GM12878 (cell line): ENCODE measurements around the gene CAMK2D. TPM values are rescaled to one million over a fixed set of nuclear protein-coding genes. Genes with fewer than 3 reads are reported as not detected.
A peak's percentile ranks its signal among the peaks of the same experiment; 100 is the strongest.

ENCODE experiments used
- ATAC-seq: fragments of 200-7000 bp; cut with Tn5 transposase; 3 replicates; pipeline ENCODE4 v1.9.1; 2020; ENCODE audit warnings: mild to moderate bottlenecking, moderate library complexity
- BruUV-seq: library from RNA; stranded (reverse); fragments of 400-500 nt; replicated peaks from 2 replicates; lab custom pipeline; 2021; lab: Mats Ljungman, UMichigan
- CTCF ChIA-PET: fragments of 300-600 bp; sonication (Branson Sonifier 250); formaldehyde crosslinking; extraction: SDS; loops from one replicate; lab custom pipeline; 2021; ENCODE audit warnings: inconsistent platforms; lab: Yijun Ruan, JAX
- POLR2A ChIA-PET: fragments of 350-600 bp; formaldehyde crosslinking; extraction: SDS; loops from one replicate; lab custom pipeline; 2021; ENCODE audit warnings: inconsistent platforms; lab: Charles Lee
- RAD21 ChIA-PET: fragments of 300-600 bp; sonication (Branson Sonifier 250); formaldehyde crosslinking; loops from one replicate; lab custom pipeline; 2023; ENCODE audit warnings: antibody characterized with exemption; ENCODE audit not compliant: unreplicated experiment; lab: Charles Lee
- SMC1A ChIA-PET: fragments of 300-600 bp; sonication (Branson Sonifier 250); formaldehyde crosslinking; loops from one replicate; lab custom pipeline; 2023; ENCODE audit not compliant: unreplicated experiment, uncharacterized antibody; lab: Charles Lee
- DNase-seq: peaks from one replicate; pipeline ENCODE4 v3.0.0-alpha.2; 2011; ENCODE audit warnings: low read depth, low spot score
- FAIRE-seq: peaks from 3 replicates; lab custom pipeline; 2011; peaks lifted over from hg19 to GRCh38; lab: Jason Lieb, UNC
- H2AFZ ChIP-seq: 2 replicates; pipeline ENCODE4 v1.6.0; 2011; ENCODE audit warnings: low read depth, low read length, control low read depth; ENCODE audit not compliant: control insufficient read depth
- H3K27ac ChIP-seq: 2 replicates; pipeline ENCODE4 v1.5.1; 2011; ENCODE audit warnings: control low read depth; ENCODE audit not compliant: control insufficient read depth, insufficient read depth
- H3K27me3 ChIP-seq, 2 experiments: replicated peaks in 1 of 2; 2 replicates each; pipeline versions ENCODE4 v1.6.0 to v1.6.1; 2011; ENCODE audit warnings: low read length in 1 of 2; ENCODE audit not compliant: control insufficient read depth in 2 of 2, insufficient read depth in 2 of 2
- H3K36me3 ChIP-seq, 2 experiments: 2 replicates each; pipeline ENCODE4 v1.5.1; 2011; ENCODE audit warnings: low read length in 1 of 2; ENCODE audit not compliant: control insufficient read depth in 2 of 2, insufficient read depth in 2 of 2
- H3K4me1 ChIP-seq: 2 replicates; pipeline ENCODE4 v1.6.1; 2011; ENCODE audit warnings: mild to moderate bottlenecking, low read length, moderate library complexity, mixed read lengths; ENCODE audit not compliant: control insufficient read depth, insufficient read depth
- H3K4me2 ChIP-seq: 2 replicates; pipeline ENCODE4 v1.6.0; 2011; ENCODE audit warnings: control low read depth; ENCODE audit not compliant: control insufficient read depth, insufficient read depth
- H3K4me3 ChIP-seq: fragments of 200-600 bp; sonication (generic); 2 replicates; pipeline ENCODE4 v1.5.1; 2016
- H3K79me2 ChIP-seq: 2 replicates; pipeline ENCODE4 v1.6.0; 2011; ENCODE audit warnings: low read length; ENCODE audit not compliant: control insufficient read depth, insufficient read depth
- H3K9ac ChIP-seq: 2 replicates; pipeline ENCODE4 v1.8.0; 2011; ENCODE audit warnings: low read length, control low read depth, mixed read lengths; ENCODE audit not compliant: control insufficient read depth, insufficient read depth
- H3K9me3 ChIP-seq: replicated peaks from 3 replicates; pipeline ENCODE4 v1.5.1; 2011; ENCODE audit warnings: mild to moderate bottlenecking, low read length; ENCODE audit not compliant: control insufficient read depth, insufficient read depth
- H4K20me1 ChIP-seq: 2 replicates; pipeline ENCODE4 v1.6.0; 2011; ENCODE audit not compliant: control insufficient read depth, insufficient read depth
- BCL11A ChIP-seq: IDR thresholded peaks from 2 replicates; pipeline ENCODE4 v1.6.1; 2011; ENCODE audit warnings: low read depth, low read length
- CBFB ChIP-seq: IDR thresholded peaks from 2 replicates; pipeline ENCODE4 v1.6.1; 2016; ENCODE audit warnings: antibody characterized with exemption, low read depth
- CHD4 ChIP-seq: fragments of 200-600 bp; sonication (generic); IDR thresholded peaks from 2 replicates; pipeline ENCODE4 v1.6.1; 2016; ENCODE audit warnings: mild to moderate bottlenecking
- HDAC2 ChIP-seq: fragments of 200-600 bp; sonication (generic); IDR thresholded peaks from 2 replicates; pipeline ENCODE4 v1.6.1; 2017
- IKZF2 ChIP-seq, 2 experiments: fragments of 450-650 bp; IDR thresholded peaks; 2 replicates each; pipeline ENCODE4 v1.6.1; 2017; ENCODE audit warnings: mild to moderate bottlenecking in 2 of 2, moderate library complexity in 2 of 2
- SMARCA5 ChIP-seq: fragments of 450-650 bp; IDR thresholded peaks from 2 replicates; pipeline ENCODE4 v1.6.1; 2017; ENCODE audit warnings: mild to moderate bottlenecking
- SMC3 ChIP-seq: IDR thresholded peaks from 2 replicates; pipeline ENCODE4 v1.6.1; 2011; ENCODE audit warnings: low read length, improper control_type of control experiment, borderline replicate concordance
- SPI1 ChIP-seq: IDR thresholded peaks from 2 replicates; pipeline ENCODE4 v1.6.1; 2011; ENCODE audit warnings: low read depth, mild to moderate bottlenecking, low read length, moderate library complexity, borderline replicate concordance; ENCODE audit not compliant: insufficient read depth
- TCF12 ChIP-seq: IDR thresholded peaks from 2 replicates; pipeline ENCODE4 v1.6.1; 2011; ENCODE audit warnings: low read depth, mild to moderate bottlenecking, low read length
- ZNF217 ChIP-seq: fragments of 450-650 bp; IDR thresholded peaks from 2 replicates; pipeline ENCODE4 v1.6.1; 2017; ENCODE audit warnings: antibody characterized with exemption, mild to moderate bottlenecking
- ZNF24 ChIP-seq: fragments of 450-650 bp; IDR thresholded peaks from 2 replicates; pipeline ENCODE4 v1.6.1; 2017; ENCODE audit warnings: antibody characterized with exemption, mild to moderate bottlenecking
- WGBS: methylation state at CpG from one replicate; pipeline ENCODE4 v1.1.6; 2016; ENCODE audit warnings: low lambda C conversion rate; ENCODE audit not compliant: insufficient replicate concordance, insufficient coverage; ENCODE audit errors: missing lambda C conversion rate; 5-methylcytosine and 5-hydroxymethylcytosine counted together
- in situ Hi-C: fragments of 300-500 bp; cut with MboI; formaldehyde crosslinking; loops from 9 replicates; pipeline ENCODE4 v1.14.3; 2018; ENCODE audit warnings: mixed read lengths
- intact Hi-C: fragments of 100-400 bp; cut with micrococcal nuclease; formaldehyde crosslinking; loops from one replicate; pipeline ENCODE4 v1.14.2; 2022; ENCODE audit not compliant: unreplicated experiment
- polyA plus RNA-seq, 11 experiments: library from polyadenylated mRNA; depleted of rRNA in 4 of 11; unstranded in 6 of 11; stranded (reverse) in 5 of 11; fragments of >200 nt; fragmentation: Nextera tagmentation in 4 of 11; fragmentation: Illumina TruSeq in 1 of 11; extraction: Ambion mirVana in 4 of 11; extraction: Trizol in 1 of 11; gene quantifications; 1 replicate in 1 of 11; 2 replicates in 10 of 11; pipeline versions ENCODE4 v1.2.1 to v1.2.3, GENCODE V29; 2011 to 2016; ENCODE audit warnings: inconsistent platforms in 2 of 11, missing spikeins in 2 of 11, low read depth in 1 of 11
- total RNA-seq, 4 experiments: library from RNA; depleted of rRNA in 3 of 4; stranded (reverse); fragments of >200 nt in 3 of 4; fragmentation: Illumina TruSeq in 1 of 4; extraction: Trizol in 1 of 4; gene quantifications; 2 replicates each; pipeline versions ENCODE4 v1.2.1 to v1.2.3, GENCODE V29; 2013 to 2021
- TF ChIP-seq, protein P1 (sequence below): fragments of 450-650 bp; conservative IDR thresholded peaks from 2 replicates; pipeline ENCODE4 v1.6.1; 2017; ENCODE audit warnings: mild to moderate bottlenecking, moderate library complexity
- TF ChIP-seq, protein P2 (sequence below): IDR thresholded peaks from 2 replicates; pipeline ENCODE4 v1.6.1; 2012; ENCODE audit warnings: improper control_type of control experiment, low read depth, low read length; ENCODE audit not compliant: insufficient replicate concordance
- TF ChIP-seq, protein P3 (sequence below): fragments of 450-650 bp; IDR thresholded peaks from 2 replicates; pipeline ENCODE4 v1.6.1; 2018; ENCODE audit warnings: mild to moderate bottlenecking, low read depth, moderate library complexity; ENCODE audit not compliant: partially characterized antibody

The CAMK2D gene
- total and polyA plus RNA-seq, 10 of the 15 experiments (the other 5 are each of a cell fraction or from before 2014, with no cell fraction given), result 6.9 to 88.5 (median 12.9) TPM

GRCh38 chr4:113564493-113564892, 197.0 kb downstream of the CAMK2D start:
- ATAC-seq (peak; percentile 45), FAIRE-seq (no peak), DNase-seq (no peak)
- WGBS, result 44% methylated on average over 3 of the region's 3 CpGs
- no peaks in the 10 kb centered on the region; the same call in 1 of the 3 replicates for H3K9me3 ChIP-seq
- POLR2A ChIA-PET, result interaction anchor here (0.8 to 3.9 kb wide), 10 partner anchors 10 to 196 kb away, joined by 3 to 21 read pairs (median 4); no protein-coding TSS in a partner anchor
- peaks cover 1 to 3% of the 10 kb centered on the region in 2 experiments; a peak in 1 of 4 replicates for H3K36me3 ChIP-seq
- SMC1A ChIA-PET, result interaction anchor here (0.7 to 8.9 kb wide), 34 partner anchors 13 to 1039 kb away, joined by 3 to 168 read pairs (median 4); no protein-coding TSS in a partner anchor
- H4K20me1 ChIP-seq, result no peaks in the 10 kb centered on the region
- no peaks in the 10 kb centered on the region for H3K27me3 ChIP-seq
- no peak overlapping the region for H3K9ac ChIP-seq
- H3K27ac ChIP-seq, result peak overlapping the region; percentile 60
- RAD21 ChIA-PET, result interaction anchor here (0.6 to 8.5 kb wide), 22 partner anchors 8 to 278 kb away, joined by 3 to 95 read pairs (median 4); no protein-coding TSS in a partner anchor
- in situ Hi-C loops (no loop called here), intact Hi-C loops (loop anchor here (2.0 kb wide), 1 partner anchor 18 kb away; no protein-coding TSS in a partner anchor)
- no TSS peak for BruUV-seq
- H3K4me2 ChIP-seq, result peak overlapping the region; percentile 84
- peaks cover 4% of the 10 kb centered on the region for H3K79me2 ChIP-seq
- no peak overlapping the region for H2AFZ ChIP-seq
- peak overlapping the region; percentile 12; the same call in 1 of the 2 replicates for H3K4me3 ChIP-seq
- peaks cover 38% of the 10 kb centered on the region for H3K4me1 ChIP-seq
- CTCF ChIA-PET, result interaction anchor here (0.8 to 6.7 kb wide), 19 partner anchors 9 to 273 kb away, joined by 3 to 85 read pairs (median 3); no protein-coding TSS in a partner anchor
- TF ChIP-seq CBFB (no peak), SMARCA5 (peak; percentile 91), TCF12 (no peak), ZNF24 (0 out of 2 replicates have a peak, but pooled peaks have one; percentile 40), BCL11A (0 out of 2 replicates have a peak, but pooled peaks have one; percentile 13), SMC3 (no peak), SPI1 (peak; percentile 93), CHD4 (peak; percentile 93), ZNF217 (peak; percentile 94), IKZF2 (IDR thresholded peaks at IDR 0.05) (0 out of 4 replicates have a peak, but pooled peaks of 1 of the 2 experiments have one; percentile 26), HDAC2 (0 out of 2 replicates have a peak, but pooled peaks have one; percentile 56)
- TF ChIP-seq, protein P1, sequence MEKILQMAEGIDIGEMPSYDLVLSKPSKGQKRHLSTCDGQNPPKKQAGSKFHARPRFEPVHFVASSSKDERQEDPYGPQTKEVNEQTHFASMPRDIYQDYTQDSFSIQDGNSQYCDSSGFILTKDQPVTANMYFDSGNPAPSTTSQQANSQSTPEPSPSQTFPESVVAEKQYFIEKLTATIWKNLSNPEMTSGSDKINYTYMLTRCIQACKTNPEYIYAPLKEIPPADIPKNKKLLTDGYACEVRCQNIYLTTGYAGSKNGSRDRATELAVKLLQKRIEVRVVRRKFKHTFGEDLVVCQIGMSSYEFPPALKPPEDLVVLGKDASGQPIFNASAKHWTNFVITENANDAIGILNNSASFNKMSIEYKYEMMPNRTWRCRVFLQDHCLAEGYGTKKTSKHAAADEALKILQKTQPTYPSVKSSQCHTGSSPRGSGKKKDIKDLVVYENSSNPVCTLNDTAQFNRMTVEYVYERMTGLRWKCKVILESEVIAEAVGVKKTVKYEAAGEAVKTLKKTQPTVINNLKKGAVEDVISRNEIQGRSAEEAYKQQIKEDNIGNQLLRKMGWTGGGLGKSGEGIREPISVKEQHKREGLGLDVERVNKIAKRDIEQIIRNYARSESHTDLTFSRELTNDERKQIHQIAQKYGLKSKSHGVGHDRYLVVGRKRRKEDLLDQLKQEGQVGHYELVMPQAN, result peak; percentile 50; the same call in 1 of the 2 replicates
- TF ChIP-seq, protein P2, sequence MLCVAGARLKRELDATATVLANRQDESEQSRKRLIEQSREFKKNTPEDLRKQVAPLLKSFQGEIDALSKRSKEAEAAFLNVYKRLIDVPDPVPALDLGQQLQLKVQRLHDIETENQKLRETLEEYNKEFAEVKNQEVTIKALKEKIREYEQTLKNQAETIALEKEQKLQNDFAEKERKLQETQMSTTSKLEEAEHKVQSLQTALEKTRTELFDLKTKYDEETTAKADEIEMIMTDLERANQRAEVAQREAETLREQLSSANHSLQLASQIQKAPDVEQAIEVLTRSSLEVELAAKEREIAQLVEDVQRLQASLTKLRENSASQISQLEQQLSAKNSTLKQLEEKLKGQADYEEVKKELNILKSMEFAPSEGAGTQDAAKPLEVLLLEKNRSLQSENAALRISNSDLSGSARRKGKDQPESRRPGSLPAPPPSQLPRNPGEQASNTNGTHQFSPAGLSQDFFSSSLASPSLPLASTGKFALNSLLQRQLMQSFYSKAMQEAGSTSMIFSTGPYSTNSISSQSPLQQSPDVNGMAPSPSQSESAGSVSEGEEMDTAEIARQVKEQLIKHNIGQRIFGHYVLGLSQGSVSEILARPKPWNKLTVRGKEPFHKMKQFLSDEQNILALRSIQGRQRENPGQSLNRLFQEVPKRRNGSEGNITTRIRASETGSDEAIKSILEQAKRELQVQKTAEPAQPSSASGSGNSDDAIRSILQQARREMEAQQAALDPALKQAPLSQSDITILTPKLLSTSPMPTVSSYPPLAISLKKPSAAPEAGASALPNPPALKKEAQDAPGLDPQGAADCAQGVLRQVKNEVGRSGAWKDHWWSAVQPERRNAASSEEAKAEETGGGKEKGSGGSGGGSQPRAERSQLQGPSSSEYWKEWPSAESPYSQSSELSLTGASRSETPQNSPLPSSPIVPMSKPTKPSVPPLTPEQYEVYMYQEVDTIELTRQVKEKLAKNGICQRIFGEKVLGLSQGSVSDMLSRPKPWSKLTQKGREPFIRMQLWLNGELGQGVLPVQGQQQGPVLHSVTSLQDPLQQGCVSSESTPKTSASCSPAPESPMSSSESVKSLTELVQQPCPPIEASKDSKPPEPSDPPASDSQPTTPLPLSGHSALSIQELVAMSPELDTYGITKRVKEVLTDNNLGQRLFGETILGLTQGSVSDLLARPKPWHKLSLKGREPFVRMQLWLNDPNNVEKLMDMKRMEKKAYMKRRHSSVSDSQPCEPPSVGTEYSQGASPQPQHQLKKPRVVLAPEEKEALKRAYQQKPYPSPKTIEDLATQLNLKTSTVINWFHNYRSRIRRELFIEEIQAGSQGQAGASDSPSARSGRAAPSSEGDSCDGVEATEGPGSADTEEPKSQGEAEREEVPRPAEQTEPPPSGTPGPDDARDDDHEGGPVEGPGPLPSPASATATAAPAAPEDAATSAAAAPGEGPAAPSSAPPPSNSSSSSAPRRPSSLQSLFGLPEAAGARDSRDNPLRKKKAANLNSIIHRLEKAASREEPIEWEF, result peak; percentile 3
- TF ChIP-seq, protein P3, sequence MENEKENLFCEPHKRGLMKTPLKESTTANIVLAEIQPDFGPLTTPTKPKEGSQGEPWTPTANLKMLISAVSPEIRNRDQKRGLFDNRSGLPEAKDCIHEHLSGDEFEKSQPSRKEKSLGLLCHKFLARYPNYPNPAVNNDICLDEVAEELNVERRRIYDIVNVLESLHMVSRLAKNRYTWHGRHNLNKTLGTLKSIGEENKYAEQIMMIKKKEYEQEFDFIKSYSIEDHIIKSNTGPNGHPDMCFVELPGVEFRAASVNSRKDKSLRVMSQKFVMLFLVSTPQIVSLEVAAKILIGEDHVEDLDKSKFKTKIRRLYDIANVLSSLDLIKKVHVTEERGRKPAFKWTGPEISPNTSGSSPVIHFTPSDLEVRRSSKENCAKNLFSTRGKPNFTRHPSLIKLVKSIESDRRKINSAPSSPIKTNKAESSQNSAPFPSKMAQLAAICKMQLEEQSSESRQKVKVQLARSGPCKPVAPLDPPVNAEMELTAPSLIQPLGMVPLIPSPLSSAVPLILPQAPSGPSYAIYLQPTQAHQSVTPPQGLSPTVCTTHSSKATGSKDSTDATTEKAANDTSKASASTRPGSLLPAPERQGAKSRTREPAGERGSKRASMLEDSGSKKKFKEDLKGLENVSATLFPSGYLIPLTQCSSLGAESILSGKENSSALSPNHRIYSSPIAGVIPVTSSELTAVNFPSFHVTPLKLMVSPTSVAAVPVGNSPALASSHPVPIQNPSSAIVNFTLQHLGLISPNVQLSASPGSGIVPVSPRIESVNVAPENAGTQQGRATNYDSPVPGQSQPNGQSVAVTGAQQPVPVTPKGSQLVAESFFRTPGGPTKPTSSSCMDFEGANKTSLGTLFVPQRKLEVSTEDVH, result peak; percentile 0
